HG02852 (cell line): ENCODE results near the gene TMEM72.
A peak's percentile ranks its signal among the peaks of the same experiment; 100 is the strongest.
"Not testable (repeated sequence)": the region's sequence is repeated elsewhere in the genome, so short reads cannot be mapped to it uniquely, and the experiment has no call there.

Experiments
- ATAC-seq: cut with Tn5 transposase; IDR thresholded peaks from one replicate; pipeline ENCODE4 v1.9.1; 2021; ENCODE audit warnings: mild to moderate bottlenecking, moderate library complexity; ENCODE audit not compliant: unreplicated experiment

Gene TMEM72

DNA sequence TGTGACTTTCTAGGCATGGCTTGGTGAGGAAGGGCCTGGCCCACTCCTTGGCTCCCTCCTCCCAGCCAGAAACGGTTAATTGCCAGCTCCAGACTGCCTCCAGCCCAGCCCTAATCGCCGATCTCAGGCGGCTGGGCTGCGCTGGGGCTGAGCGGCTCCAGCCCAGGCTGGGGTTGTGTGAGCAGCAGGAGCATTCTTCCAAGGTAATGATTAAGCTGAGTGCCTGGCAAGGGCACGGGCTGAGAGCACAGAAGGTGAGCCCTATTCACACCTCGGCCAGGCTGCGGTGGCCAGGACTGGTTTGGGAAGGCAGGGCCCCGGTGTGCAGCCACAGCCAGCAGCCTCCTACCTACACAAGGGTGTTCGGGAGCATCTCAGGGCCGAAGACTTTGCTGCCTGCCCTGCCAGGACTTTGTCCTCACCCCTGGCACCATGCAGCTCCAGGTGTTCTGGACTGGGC is at the start of gene TMEM72:
TMEM72 (plus strand) TSS at position 257 of the 460 bp plus-strand sequence; CDS start at position 433, 176 bp downstream.
- ATAC-seq: no peak

DNA sequence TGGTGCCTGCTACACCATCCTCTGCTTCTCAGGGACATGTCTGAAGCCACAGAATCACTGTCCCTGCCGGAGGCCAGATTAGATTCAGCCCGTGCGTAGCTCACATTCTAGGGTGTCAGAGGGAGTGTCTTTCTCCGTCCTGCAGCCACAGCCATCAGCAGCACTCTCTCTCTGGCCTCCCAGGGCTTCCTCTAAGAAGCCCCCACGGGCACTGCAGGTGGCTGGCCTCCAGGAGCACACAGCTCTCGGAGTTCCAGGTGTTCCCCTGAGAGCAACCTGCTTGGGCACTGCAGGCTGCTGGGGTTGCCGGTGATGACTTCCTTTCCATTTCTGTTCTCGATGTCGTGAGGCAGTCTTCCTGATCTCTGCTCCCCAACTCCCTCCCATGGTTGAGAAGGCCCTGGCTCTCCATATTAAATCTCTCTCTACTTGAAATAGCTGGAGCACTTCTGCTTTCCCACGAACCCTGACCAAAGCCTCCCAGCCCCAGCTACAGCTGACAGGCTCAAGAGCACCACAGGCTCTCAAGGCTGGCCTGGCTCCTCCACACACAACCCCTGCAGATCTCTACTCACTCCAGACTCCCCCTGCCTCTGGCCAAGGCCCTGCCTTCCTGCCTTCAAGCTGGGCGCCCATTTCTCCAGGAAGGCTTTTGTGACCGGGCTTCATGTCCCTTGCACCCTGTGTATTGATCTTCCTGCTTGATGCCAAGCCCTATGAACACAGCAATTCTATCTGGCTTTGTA is 49.0 kb upstream of the TMEM72 start:
- no peak for ATAC-seq

DNA sequence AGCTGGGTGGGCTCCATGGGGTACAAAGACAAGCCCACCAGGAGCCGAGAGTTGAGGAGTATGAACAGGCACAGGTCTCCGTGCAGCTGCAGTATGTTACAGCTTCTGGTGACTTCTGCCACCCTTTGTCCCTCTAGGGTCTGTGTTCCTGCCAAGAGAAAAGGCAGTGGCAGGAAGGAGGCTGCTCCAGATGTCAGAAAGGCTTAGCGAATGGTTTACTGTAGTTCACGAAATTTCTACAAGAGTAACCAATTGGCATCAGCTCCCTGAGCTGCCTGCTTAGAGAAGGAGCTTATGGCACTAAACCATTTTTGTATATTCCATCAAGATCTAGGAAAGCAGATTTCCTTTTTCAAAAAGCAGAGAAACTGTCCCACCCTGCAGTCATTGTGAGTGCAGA is 48.2 kb upstream of the TMEM72 start:
- no peak for ATAC-seq

DNA sequence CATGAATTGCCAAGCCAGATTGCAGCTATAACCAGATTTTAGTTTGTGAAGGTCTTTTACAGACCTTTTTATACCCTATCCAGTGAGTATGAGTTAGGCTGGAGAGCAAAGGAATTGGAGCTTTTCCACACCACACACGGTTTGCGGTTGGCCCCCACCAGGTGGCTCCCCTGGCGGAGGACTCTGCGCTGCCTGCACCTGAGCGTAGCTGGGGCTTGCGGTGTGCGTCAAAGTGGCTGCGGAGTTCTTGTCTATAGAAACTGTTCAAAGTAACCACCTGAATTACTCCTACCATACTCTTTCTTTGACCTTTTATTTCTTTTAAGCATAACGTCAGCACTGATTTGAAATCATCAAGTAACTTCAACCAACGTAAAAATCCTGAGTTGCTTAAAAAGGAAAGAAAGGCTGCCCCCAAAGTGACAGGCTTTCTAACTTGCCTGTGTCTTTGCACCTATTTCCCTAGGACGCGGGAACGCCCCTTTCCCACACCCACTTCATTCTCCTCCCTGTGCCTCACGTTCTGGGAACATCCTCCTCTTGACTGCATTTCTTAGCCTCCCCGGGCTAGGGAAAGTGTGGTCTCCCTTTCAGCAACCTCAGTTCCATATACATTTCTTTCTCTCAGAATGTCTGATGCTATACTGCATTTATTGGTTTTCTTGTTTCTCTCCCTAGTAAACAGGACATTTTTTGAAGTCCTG is 47.6 kb upstream of the TMEM72 start:
- no peak for ATAC-seq

DNA sequence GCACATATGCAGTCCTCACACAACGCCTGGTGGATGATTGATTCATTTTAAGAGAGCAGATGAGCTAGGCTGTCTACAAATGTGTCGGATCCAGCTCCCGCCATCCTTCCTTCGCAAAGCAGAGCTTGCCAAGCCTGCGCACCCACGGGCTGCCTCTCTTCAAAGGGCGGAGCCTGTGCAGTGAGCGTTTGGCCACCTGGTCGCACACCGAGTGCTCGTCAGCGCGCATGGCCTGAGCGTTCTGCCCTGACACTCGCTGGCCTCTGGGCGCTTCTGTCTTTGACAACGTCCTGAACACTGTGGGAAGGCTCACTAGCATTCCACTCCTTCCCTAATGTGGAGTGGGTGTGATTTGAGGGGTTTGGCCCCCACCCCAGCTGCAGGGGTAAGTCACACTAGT is 47.1 kb upstream of the TMEM72 start:
- ATAC-seq: no peak

DNA sequence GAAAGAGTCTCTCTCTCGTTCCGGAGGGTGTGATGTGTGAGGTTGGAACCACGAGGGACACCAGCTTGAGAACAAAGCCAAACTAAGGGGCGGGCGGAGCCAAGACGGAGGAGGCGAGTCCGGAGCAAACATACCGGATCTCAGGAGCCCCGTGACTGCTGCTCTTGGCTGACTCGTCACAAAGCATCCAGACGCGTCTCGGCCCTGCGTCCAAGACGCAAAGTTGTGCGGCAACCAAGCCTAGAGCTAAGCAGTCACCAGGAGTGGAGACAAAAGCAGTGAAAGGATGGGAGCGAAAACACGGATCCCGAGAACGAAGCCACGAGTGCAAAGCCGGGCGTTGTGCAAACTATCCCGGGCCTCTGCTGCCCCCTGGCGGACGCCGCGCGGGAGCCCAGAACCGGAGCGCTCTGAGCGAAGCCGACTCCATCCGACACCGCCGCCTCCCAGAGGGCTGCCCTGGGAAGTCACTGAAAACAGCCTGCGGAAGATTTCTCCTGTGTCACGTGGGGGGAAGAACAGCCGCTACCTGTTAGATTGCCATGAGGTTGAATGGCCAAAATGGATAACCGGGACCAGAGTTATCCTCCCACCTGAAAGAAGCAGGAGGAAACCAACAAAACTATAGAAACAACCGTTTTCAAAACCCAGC is 46.4 kb upstream of the TMEM72 start:
- peak; percentile 91 for ATAC-seq

DNA sequence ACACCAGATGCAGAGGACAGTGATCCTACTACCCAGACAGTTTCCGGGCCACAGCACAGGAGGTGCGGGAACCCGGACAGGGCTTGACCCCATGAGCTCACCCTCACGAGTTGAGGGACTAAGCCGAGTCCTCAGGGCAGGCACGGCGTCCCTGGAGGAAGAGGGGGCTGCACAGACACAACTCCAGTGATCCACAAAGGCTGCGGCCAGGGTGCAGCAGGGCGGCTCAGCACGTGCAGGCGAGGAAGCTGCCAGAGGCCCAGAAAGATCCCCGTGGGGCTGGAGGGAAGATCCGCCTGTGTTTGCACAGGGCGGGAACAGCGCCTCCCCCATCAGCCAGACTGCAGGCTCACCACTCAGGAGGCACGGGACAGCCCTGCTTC is 45.9 kb upstream of the TMEM72 start:
- no peak for ATAC-seq

DNA sequence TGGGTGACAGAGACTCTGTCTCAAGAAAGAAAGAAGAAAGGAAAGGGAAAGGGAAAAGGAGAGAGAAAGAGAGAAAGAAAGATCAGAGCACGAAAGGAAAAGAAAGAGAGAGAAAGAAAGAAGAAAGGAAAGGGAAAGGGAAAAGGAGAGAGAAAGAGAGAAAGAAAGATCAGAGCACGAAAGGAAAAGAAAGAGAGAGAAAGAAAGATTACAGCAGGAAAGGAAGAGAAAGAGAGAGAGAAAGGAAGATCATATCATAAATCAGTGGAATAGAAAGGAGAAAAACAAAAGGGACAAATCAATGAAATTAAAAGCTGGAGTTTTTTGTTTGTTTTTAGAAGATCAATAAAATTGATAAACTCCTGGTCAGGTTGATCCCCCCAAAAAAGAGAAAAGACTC is 44.8 kb upstream of the TMEM72 start:
- not testable (repeated sequence) for ATAC-seq

DNA sequence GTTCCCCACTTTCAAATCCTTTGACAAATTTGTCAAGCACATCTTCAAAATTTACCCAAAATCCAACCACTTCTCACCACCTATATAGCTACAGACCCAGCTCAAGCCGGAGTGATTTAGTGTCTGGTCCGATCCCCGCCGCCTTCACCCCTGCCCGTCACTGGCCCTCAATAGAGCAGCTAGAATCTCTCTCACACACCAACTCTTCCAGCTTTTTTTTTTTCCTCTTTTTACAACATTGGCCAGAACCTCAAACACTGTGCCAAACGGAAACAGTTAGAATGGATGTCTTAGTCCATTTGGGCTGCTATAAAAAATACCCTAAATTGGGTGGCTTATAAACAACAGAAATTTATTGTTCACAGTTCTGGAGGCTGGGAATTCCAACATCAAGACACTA is 41.1 kb upstream of the TMEM72 start:
- no peak for ATAC-seq

DNA sequence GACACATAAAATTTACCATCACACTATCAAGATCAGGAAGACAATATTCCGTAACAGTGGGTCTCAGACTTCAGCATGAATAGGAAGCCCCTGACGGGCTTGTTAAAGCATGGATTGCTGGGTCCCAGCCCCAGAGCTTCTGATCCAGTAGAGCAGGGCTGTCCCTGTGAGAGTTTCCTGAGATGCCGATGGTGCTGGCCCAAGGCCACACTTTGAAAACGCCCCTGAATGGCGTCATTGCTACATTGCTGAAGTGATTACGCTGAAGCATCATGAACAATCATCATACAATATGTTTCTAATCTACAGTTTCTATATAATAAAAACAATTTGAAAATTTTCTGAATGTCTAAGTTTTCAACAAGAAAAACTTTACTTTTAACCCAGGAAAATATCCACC is 38.0 kb upstream of the TMEM72 start:
- ATAC-seq: no peak

DNA sequence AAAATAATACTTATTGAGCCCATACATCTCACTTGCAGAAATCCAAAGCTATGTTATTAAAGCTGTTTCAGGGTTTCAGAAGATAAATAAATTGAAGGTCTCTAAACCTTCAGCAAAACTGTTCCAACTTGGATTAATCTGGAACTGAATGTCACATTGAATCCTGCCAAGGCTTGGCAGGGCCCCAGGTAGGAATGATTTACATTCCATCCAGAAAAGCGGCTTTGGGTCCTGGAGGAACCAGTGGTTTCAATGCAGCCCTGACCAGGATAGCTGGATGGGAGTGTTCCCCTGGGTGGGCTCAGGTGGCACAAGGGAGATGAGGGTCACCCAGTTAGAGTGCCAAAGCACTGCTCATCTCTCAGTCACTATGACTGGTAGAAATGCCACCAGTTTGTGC is 37.0 kb upstream of the TMEM72 start:
- no peak for ATAC-seq

DNA sequence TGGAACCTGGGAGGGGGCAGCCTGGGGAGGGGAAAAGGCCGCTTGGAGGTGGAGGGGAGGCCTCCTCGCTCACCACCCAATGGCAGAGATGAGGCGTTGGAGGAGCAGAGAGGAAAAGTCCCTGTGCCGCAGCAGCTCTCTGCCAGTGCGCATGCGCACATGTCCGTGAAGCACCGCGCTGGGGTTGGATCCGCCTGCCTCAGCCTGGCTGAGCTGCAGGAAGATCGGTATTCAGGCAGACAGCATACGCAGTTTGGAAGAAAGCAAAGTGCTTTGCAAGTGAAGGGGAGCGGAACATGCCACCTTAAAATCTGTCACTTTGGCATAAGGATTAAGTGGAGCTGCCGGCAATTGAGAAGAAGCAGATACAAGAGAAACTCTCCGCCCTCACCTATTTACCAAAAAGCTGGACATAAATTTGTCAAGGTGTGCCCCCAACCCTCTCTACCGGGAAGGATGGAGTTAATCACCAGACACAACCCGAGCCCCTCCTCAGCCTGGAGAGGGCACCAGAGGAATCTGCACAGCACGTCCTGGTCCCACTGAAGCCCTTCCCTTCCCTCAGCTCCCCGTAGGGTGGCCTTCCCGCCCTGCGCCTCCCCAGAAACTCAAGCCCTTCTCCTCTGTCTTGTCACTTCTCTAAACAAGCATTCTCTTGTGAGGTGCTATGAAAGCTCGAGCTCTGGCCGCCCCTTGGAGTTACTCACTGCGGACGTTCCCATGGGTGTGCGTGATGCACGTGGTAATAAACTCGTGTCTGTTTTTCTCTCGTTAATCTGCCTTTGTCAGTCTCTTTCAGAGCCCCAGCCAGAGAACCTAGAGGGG is 32.2 kb upstream of the TMEM72 start:
- ATAC-seq: peak; percentile 86

DNA sequence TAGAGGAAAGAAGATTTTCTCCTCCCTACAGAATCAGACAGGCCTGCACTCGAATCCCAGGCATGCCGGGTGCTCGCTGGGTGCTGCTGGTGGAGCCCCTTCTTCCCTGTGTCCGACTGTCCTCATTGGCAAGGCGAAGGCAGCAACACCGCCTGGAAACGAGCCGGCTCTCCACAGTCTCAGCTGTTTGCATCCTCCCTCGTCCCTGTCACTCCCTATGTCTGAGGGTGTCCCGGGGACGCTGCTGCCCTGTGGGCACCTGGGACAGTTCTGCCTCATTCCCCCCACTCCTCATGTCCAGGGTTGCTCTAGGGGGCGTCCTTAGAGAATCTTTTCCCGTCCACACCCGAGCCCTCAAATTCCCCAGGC is 31.6 kb upstream of the TMEM72 start:
- ATAC-seq: no peak

DNA sequence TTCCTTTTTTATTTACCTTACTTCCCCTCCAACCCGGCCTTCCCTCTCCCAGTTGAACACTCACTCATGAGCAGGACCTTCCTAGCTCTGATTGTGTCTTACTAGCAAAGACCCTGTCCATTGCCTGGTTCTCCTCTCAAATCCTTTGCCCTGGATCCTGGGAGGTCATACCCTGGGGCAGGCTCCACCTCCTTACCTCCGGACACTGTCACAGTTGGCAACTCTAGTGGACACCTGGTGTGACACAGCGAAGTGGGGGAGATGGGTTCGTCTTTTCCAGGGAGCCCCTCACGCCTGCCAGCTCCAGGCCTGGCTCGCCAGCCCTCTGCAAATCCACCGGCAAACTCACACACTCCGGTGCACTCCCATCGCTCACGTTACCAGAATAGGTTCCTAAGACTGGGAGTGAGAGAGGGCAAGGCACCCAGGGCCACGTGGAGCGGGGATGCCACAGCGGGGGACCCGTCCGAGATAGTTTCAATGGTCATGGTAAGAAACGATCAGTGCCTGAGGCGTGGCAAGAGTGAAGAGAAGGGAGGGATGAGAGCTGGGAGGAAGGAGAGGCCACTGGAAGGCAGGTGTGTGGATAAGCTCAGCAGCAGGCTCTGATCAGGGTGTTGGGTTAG is 30.9 kb upstream of the TMEM72 start:
- no peak for ATAC-seq

DNA sequence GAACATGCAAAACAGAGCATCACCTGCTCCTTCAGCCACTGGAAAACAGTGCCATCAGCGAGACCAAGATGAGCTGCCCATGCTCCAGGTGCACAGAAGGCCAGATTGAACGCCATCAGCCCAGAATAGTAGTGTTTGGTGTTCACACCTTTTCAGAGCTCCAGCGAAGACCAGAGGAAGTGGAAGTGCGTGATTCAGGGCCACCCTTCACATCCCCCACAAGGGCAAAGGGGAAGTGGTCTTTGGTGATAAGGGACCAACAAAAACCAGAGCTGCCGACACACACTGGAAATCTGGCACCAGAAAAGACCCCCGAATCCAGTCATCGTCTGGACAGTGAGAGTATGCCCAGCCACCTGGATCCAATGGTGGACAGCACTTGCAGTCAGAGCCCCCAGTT is 29.5 kb upstream of the TMEM72 start:
- no peak for ATAC-seq

DNA sequence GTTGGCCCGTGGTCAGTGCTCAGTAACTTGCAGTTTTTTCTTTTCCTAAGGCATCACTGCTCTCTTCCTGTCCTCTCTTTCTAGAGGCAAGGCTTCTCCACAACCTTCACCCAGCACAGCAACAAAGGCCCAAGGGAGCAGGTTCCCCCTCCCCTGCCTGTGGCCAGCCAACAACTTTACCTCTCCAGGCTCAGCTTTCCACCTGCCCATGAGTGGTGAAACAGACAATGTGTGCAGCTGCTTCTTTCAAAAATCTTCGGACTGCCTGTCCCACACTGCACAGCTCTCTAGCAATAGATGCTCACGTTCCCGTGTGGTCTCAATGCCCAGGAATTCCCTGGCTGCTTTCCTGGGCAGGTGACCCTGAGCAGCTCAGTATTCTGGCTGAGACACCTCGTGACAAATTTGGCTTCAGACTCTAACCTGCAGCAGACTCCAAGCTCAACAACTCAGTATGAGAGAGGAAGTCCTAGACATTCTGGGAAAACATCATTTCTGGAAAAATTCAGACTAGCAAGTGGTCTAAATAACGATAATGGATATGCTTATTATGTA is 28.9 kb upstream of the TMEM72 start:
- no peak for ATAC-seq

DNA sequence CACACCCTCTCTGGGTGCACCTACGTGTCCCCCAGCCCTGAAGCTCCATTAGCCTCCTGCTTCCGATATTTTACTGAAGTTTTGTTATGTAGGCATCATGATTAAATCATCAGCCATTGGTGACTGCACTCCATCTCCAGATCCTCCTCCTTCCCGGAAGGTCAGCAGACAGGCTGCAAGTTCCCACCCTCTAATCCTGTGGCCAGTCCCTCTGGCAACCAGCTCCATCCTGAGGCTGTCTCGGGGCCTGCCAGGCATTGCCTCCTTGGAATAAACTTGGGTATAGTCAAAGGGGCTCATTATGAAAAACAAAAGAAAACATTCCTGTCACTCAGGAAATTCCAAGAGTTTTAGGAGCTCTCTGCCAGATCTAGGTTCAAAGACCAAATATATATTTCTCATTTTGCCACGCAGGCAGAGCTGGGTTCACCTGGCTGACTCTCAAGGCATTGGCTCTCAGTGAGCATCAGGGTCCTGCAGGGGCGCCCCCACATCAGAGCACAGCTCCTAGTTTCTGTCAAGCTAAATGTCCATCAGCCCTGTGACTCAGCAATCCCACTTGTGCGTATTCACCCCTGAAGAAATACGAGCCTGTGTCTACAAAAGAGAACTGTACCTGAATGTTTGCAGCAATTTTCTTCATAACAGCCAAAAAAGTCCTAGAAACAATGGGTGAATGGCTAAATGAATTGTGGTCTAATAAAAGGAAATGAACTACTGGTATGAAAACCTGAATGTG is 27.4 kb upstream of the TMEM72 start:
- no peak for ATAC-seq

DNA sequence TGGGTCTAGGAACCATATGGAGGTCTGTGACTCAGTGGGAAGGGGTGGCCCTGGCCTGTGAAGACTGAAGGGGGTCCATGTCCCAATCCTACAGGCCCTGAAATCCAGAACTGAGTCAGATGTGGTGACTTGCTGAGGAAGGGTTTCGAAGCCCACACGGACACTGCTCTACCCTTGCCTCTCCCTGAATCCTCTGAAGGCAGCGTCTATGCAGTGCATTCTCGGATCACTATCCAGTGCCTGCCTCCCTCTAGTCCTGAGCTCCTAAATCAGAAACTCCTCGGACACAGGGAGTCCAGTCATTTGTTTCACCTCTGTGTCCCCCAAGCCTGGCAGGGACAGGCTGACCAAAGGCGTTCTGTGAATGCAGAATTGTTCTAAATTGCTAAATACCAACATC is 25.4 kb upstream of the TMEM72 start:
- no peak for ATAC-seq

DNA sequence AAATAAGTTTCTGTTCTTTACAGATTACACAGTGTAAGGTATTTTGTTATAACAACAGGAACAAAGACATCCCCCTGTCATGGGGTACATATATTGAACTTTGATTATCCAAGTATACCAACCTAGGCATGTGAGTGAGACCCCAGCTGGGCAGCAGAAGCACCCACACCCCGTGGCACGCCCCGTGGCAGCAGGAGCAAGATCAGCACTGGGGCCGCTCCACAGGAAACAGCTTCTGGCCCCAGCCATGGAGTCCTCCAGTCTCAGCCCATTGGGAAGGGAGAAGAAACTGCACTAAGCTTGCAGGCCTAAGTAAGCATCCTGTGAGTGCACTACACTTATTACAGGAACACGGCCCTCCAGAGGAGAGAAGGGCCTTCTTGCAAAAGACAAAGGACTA is 24.2 kb upstream of the TMEM72 start:
- no peak for ATAC-seq

DNA sequence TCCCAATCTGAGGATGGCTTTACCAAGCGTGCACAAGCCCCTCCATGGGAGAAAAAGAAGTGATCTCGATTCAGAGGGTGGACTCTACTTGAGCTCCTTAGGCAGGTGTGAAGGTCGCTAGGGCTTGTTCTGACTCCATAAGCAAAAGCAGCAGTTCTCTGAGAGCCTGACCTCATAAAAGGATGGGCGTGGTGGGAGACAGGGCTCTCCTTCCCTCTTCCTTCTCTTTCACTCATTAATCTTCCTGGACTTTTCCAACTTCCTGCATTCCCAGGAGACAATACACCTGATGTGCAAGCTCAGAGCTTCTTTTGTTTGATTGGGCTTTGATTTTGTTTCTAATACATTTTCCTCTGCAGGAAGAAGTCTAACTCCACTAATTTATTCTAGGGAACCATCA is 22.3 kb upstream of the TMEM72 start:
- ATAC-seq: no peak
